ENCODE measurements around the gene CALCA.
A peak's percentile ranks its signal among the peaks of the same experiment; 100 is the strongest.

CALCA gene

DNA sequence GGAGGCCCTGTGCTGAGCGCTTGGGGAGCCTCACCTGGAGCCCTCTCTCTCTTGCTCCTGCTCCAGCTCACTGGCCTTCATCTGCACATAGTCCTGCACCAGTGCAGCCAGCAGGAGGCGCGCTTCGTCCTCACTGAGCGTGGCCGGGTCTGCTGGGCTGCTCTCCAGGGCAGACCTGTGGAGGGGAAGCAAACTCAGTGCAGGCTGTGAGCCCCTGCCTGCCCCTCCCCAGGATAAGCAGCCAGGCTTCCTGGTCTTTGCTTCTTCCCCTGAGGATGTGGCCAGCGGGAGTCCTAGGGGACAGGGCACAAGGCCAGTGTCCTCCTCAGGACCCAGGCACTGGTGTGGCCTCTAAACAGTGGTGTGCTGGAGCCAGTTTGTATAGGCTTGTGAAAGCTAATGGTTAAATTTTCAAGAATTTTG is 2.2 kb downstream of the CALCA start:
- TF ChIP-seq, protein P1, sequence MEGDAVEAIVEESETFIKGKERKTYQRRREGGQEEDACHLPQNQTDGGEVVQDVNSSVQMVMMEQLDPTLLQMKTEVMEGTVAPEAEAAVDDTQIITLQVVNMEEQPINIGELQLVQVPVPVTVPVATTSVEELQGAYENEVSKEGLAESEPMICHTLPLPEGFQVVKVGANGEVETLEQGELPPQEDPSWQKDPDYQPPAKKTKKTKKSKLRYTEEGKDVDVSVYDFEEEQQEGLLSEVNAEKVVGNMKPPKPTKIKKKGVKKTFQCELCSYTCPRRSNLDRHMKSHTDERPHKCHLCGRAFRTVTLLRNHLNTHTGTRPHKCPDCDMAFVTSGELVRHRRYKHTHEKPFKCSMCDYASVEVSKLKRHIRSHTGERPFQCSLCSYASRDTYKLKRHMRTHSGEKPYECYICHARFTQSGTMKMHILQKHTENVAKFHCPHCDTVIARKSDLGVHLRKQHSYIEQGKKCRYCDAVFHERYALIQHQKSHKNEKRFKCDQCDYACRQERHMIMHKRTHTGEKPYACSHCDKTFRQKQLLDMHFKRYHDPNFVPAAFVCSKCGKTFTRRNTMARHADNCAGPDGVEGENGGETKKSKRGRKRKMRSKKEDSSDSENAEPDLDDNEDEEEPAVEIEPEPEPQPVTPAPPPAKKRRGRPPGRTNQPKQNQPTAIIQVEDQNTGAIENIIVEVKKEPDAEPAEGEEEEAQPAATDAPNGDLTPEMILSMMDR (IDR thresholded peaks at IDR 0.05; ENCODE audit: borderline replicate concordance, insufficient read depth, low read depth, low read length), result peak; percentile 76
- no peak overlapping the region for H3K4me3 ChIP-seq (ENCODE audit: low read depth, low read length)

DNA sequence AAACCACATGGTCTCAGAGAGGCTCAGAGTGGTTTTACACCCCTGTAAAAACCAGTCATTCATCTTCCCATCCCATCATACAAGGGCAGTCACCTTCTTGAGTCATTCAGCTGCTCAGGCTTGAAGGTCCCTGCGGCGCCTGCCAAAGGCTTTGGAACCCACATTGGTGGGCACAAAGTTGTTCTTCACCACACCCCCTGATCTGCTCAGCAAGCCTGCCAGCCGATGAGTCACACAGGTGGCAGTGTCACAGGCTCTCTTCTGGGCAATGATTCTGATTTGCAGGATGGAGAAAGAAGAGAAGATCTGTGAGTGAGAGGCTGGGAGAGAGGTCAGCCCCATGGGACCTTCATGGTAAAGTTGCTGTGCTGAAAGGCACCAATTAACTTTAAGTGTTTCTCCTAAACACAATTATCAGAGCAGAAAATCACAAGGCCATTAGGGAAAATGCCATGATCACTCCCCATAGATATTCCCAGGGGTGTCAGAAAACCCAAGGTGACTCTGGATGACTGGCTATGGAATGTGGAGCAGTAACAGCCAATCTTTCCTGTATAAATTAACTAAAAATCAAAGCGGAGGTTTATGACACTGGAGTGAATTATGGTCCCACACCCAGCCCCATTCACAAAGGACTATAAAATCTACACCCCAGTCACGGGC is 4.4 kb downstream of the CALCA start:
- H3K4me3 ChIP-seq (ENCODE audit: low read depth, low read length), result no peak overlapping the region
- TF ChIP-seq, protein P1 (IDR thresholded peaks at IDR 0.05; ENCODE audit: borderline replicate concordance, insufficient read depth, low read depth, low read length), result no peak

DNA sequence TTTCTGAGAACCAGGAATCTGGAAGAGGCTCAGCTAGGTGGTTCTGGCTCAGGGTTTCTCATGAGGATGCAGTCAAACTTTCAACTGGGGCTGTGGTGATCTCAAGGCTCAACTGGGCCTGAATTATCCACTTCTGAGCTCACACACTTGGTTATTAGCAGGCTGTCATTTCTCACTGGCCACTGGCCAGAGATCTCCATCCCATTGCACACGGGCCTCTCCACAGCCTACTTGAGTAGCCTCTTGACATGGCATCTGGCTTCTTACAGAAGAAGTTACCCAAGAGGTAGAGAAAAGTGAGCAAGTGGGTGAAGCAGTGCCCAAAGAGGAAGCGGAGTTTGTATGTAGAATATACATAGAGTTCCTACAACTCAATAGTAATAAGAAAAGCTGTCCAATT is 16.0 kb downstream of the CALCA start:
- no peak overlapping the region for H3K4me3 ChIP-seq (ENCODE audit: low read depth, low read length)
- TF ChIP-seq, protein P1 (IDR thresholded peaks at IDR 0.05; ENCODE audit: borderline replicate concordance, insufficient read depth, low read depth, low read length), result no peak

DNA sequence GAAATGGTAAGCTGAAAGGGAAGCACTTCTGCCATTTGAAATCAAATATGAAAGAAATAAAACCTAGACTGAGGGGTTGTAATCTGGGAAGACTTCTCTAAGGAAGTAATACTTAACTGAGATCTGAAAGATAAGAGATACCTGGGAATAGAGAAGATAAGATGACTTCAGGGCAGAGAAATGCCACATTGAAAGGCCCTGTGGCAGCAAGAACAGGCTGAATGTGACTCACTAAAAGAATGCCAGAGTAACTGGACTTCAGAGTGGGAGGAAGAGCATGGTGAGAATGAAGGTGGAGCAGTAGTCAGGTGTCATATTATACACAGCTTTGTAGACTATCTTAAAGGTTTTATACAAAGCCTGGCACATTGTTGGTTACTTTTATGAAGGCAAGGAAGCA is 17.6 kb downstream of the CALCA start:
- TF ChIP-seq, protein P1 (IDR thresholded peaks at IDR 0.05; ENCODE audit: borderline replicate concordance, insufficient read depth, low read depth, low read length), result no peak

DNA sequence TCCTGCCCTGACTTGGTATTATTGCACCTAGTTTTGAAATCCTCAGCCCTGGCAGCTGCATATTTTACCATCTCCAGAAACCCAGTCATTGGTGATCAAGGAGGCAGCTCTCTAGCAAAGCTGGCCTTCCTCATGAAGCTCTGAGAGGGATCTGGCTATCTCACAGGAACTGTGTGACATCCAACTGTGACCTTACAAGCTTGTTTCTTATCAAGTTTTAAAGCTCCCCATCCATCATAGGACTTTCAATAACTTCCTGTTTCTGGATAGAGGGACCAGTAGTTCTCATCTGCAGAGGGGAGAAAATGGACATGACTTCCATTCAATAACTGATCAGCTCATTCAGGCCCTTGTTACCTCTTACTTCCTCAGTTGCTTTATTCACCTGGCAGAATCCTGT is 18.2 kb downstream of the CALCA start:
- TF ChIP-seq, protein P1 (IDR thresholded peaks at IDR 0.05; ENCODE audit: borderline replicate concordance, insufficient read depth, low read depth, low read length), result no peak
- no peak overlapping the region for H3K4me3 ChIP-seq (ENCODE audit: low read depth, low read length)

More for the DNA sequence above, 17.6 kb downstream of the CALCA start:
- no peak overlapping the region for H3K4me3 ChIP-seq (ENCODE audit: low read depth, low read length)

DNA sequence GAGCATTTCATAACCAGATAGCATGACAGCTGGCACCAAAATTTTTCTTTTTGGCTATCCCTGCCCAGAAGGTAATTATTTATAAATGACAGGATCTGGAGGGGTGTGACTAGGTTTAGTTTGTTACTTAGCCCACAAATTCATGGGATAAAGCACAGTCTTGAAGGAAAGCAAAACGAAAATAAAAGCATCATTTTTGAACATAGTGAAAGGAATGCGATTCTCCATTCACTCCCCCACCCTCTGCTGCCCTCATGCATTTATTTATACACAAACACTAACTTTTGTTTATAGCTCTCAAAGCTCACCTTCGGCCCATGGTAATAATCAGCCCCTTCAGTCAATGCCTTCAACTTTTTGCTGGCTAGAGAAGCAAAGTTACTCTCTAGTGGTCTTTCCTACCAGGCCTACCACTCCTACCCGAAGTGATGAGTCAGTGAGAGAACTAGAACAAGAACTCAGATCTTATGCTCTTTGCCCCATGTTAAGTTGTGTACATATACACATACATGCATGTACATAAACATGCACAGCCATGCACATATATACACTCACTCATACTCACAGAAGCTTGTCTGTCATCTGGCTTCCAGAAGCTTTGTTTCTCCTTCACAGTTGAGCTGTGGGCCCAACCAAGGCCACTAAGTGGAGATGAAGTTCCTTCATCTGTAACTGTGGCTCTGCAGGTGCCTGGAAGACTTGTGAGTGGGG is 22.6 kb downstream of the CALCA start:
- TF ChIP-seq, protein P1 (IDR thresholded peaks at IDR 0.05; ENCODE audit: borderline replicate concordance, insufficient read depth, low read depth, low read length), result no peak
- no peak overlapping the region for H3K4me3 ChIP-seq (ENCODE audit: low read depth, low read length)

DNA sequence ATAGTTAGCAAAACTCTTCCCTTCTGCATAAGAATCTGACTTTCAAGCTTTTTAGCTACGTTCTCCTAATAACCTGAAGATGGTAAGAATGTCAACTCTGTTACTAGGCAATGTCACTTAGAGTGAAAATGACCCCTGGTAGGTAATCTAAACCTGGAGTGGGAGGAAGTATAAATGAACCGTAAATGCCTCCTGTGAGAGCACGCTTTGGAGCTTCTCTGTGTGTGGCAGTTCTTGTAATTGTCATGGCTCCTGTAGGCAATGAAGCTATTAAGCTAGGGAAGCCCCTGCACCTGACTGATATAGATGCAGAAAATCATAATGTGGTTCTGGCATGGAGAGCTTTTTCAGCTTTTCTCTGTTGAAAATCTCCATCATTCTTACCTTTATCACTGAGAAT is 29.4 kb downstream of the CALCA start:
- H3K4me3 ChIP-seq (ENCODE audit: low read depth, low read length), result no peak overlapping the region
- TF ChIP-seq, protein P1 (IDR thresholded peaks at IDR 0.05; ENCODE audit: borderline replicate concordance, insufficient read depth, low read depth, low read length), result no peak
